H1 (cell line): Measurements from ENCODE around the gene TCEA2. TPM values are rescaled to one million over a fixed set of nuclear protein-coding genes. Genes with fewer than 3 reads are reported as not detected.

Experiments
- CTCF ChIA-PET: fragments of 300-600 bp; sonication (Branson Sonifier 250); formaldehyde crosslinking; loops from one replicate; lab custom pipeline; 2021; ENCODE audit not compliant: partially characterized antibody; lab: Charles Lee
- POLR2A ChIA-PET: fragments of 300-600 bp; sonication (Branson Sonifier 250); formaldehyde crosslinking; loops from one replicate; lab custom pipeline; 2021; ENCODE audit warnings: inconsistent platforms; ENCODE audit not compliant: partially characterized antibody; lab: Charles Lee
- DNase-seq, 2 experiments: peaks; one replicate each; pipeline versions ENCODE4 v3.0.0 to v3.0.0-alpha.2; 2010 to 2022; ENCODE audit warnings: low spot score in 2 of 2, low read depth in 1 of 2, mixed read lengths in 1 of 2
- FAIRE-seq: peaks from 2 replicates; lab custom pipeline; 2011; peaks lifted over from hg19 to GRCh38; lab: Jason Lieb, UNC
- H2AFZ ChIP-seq: 2 replicates; pipeline ENCODE4 v1.8.1; 2012; ENCODE audit warnings: low read length, inconsistent platforms
- H2AK5ac ChIP-seq: 2 replicates; pipeline ENCODE4 v1.6.1; 2013; ENCODE audit warnings: low read depth, low read length
- H2BK120ac ChIP-seq: replicated peaks from 2 replicates; pipeline ENCODE3; 2013; ENCODE audit warnings: low read depth, low read length, inconsistent platforms
- H2BK12ac ChIP-seq: 2 replicates; pipeline ENCODE4 v1.6.1; 2013; ENCODE audit warnings: low read depth, low read length
- H2BK15ac ChIP-seq: 2 replicates; pipeline ENCODE4 v1.6.1; 2013; ENCODE audit warnings: low read length
- H2BK20ac ChIP-seq: 2 replicates; pipeline ENCODE4 v1.6.1; 2013; ENCODE audit warnings: low read length
- H2BK5ac ChIP-seq: 2 replicates; pipeline ENCODE4 v1.6.1; 2013; ENCODE audit warnings: low read depth, low read length
- H3K14ac ChIP-seq: 2 replicates; pipeline ENCODE4 v1.6.1; 2013; ENCODE audit warnings: inconsistent platforms; ENCODE audit not compliant: insufficient read length
- H3K18ac ChIP-seq: 2 replicates; pipeline ENCODE4 v1.6.1; 2013; ENCODE audit warnings: low read length; ENCODE audit errors: extremely low read depth
- H3K23ac ChIP-seq: 2 replicates; pipeline ENCODE4 v1.6.1; 2013; ENCODE audit warnings: inconsistent platforms; ENCODE audit not compliant: insufficient read length
- H3K23me2 ChIP-seq: 2 replicates; pipeline ENCODE4 v1.6.1; 2013; ENCODE audit warnings: low read depth, low read length
- H3K27ac ChIP-seq: 2 replicates; pipeline ENCODE4 v1.6.1; 2011; ENCODE audit warnings: low read depth, low read length, inconsistent platforms
- H3K27me3 ChIP-seq, 4 experiments: replicated peaks in 1 of 4; 1 replicate in 1 of 4; 2 replicates in 3 of 4; pipeline versions ENCODE4 v1.6.1 to v1.8.1; 2011 to 2013; ENCODE audit warnings: low read length in 3 of 4, mild to moderate bottlenecking in 3 of 4, inconsistent platforms in 2 of 4, mixed read lengths in 2 of 4, moderate library complexity in 1 of 4; ENCODE audit not compliant: control insufficient read depth in 3 of 4, insufficient read depth in 3 of 4; ENCODE audit errors: extremely low read depth in 1 of 4
- H3K36me3 ChIP-seq, 4 experiments: 2 replicates each; pipeline versions ENCODE4 v1.6.1 to v1.8.1; 2011 to 2013; ENCODE audit warnings: mild to moderate bottlenecking in 4 of 4, low read length in 3 of 4, moderate library complexity in 2 of 4, control low read depth in 1 of 4, inconsistent platforms in 1 of 4; ENCODE audit not compliant: insufficient read depth in 4 of 4, control insufficient read depth in 2 of 4
- H3K4ac ChIP-seq: replicated peaks from 2 replicates; pipeline ENCODE3; 2013; ENCODE audit warnings: low read length, low read depth, mixed read lengths, inconsistent platforms; ENCODE audit not compliant: insufficient read length
- H3K4me1 ChIP-seq, 4 experiments: replicated peaks in 1 of 4; 1 replicate in 1 of 4; 2 replicates in 3 of 4; pipeline versions ENCODE4 v1.6.1 to v1.8.1; 2011 to 2013; ENCODE audit warnings: low read length in 3 of 4, inconsistent platforms in 2 of 4, mixed read lengths in 1 of 4; ENCODE audit not compliant: insufficient read depth in 4 of 4, control insufficient read depth in 3 of 4
- H3K4me2 ChIP-seq, 2 experiments: 2 replicates each; pipeline versions ENCODE4 v1.6.1 to v1.8.1; 2011 to 2013; ENCODE audit warnings: low read depth in 2 of 2, low read length in 2 of 2, control low read depth in 1 of 2, inconsistent platforms in 1 of 2, mild to moderate bottlenecking in 1 of 2; ENCODE audit not compliant: insufficient read depth in 1 of 2
- H3K4me3 ChIP-seq, 4 experiments: fragments of 200-600, 300-600 bp in 1 of 4; sonication (generic), shearing (Covaris generic), sonication (Bioruptor Twin) in 1 of 4; 2 replicates each; pipeline versions ENCODE4 v1.5.1 to v1.8.1; 2011 to 2016; ENCODE audit warnings: low read length in 4 of 4, low read depth in 3 of 4, control low read depth in 2 of 4, inconsistent platforms in 2 of 4, mild to moderate bottlenecking in 2 of 4, mixed read lengths in 1 of 4, moderate library complexity in 1 of 4; ENCODE audit not compliant: insufficient read depth in 2 of 4; ENCODE audit errors: extremely low read depth in 1 of 4
- H3K56ac ChIP-seq: replicated peaks from 2 replicates; pipeline ENCODE3; 2013; ENCODE audit warnings: low read depth, mild to moderate bottlenecking, mixed read lengths, low read length, inconsistent platforms; ENCODE audit not compliant: insufficient read length
- H3K79me1 ChIP-seq: 2 replicates; pipeline ENCODE4 v1.6.1; 2013; ENCODE audit warnings: low read depth, low read length, control low read depth
- H3K79me2 ChIP-seq, 2 experiments: 2 replicates each; pipeline versions ENCODE4 v1.6.1 to v1.8.1; 2012 to 2013; ENCODE audit warnings: low read length in 2 of 2, mild to moderate bottlenecking in 2 of 2, inconsistent platforms in 1 of 2; ENCODE audit not compliant: insufficient read depth in 2 of 2, control insufficient read depth in 1 of 2
- H3K9ac ChIP-seq, 4 experiments: replicated peaks in 1 of 4; 1 replicate in 1 of 4; 2 replicates in 3 of 4; pipeline versions ENCODE4 v1.6.1 to v1.8.1; 2011 to 2013; ENCODE audit warnings: low read depth in 3 of 4, low read length in 3 of 4, control low read depth in 2 of 4, mild to moderate bottlenecking in 2 of 4, moderate library complexity in 2 of 4, inconsistent platforms in 1 of 4; ENCODE audit errors: extremely low read depth in 1 of 4
- H3K9me3 ChIP-seq, 2 experiments: 2 replicates each; pipeline versions ENCODE4 v1.6.1 to v1.8.1; 2012 to 2013; ENCODE audit warnings: mild to moderate bottlenecking in 2 of 2, moderate library complexity in 2 of 2, control low read depth in 1 of 2, inconsistent platforms in 1 of 2, low read depth in 1 of 2, low read length in 1 of 2, mixed read lengths in 1 of 2; ENCODE audit not compliant: insufficient read depth in 2 of 2
- H4K20me1 ChIP-seq, 2 experiments: replicated peaks in 1 of 2; 2 replicates each; pipeline versions ENCODE3 to v1.8.1; 2011 to 2013; ENCODE audit warnings: inconsistent platforms in 2 of 2, low read length in 2 of 2, mild to moderate bottlenecking in 1 of 2; ENCODE audit not compliant: insufficient read depth in 2 of 2, control insufficient read depth in 1 of 2
- H4K5ac ChIP-seq: 2 replicates; pipeline ENCODE4 v1.6.1; 2013; ENCODE audit warnings: low read length, low read depth, mixed read lengths, inconsistent platforms; ENCODE audit not compliant: insufficient read length
- H4K8ac ChIP-seq: 2 replicates; pipeline ENCODE4 v1.8.0; 2013; ENCODE audit warnings: mild to moderate bottlenecking, moderate library complexity, low read length, inconsistent platforms; ENCODE audit not compliant: insufficient read depth; ENCODE audit errors: extremely low read depth
- H4K91ac ChIP-seq: replicated peaks from 2 replicates; pipeline ENCODE3; 2013; ENCODE audit warnings: low read length, mixed read lengths, inconsistent platforms; ENCODE audit not compliant: insufficient read length
- BRCA1 ChIP-seq: IDR thresholded peaks from 2 replicates; pipeline ENCODE4 v1.6.1; 2012; ENCODE audit warnings: low read depth, low read length, improper control_type of control experiment
- CHD2 ChIP-seq: IDR thresholded peaks from 2 replicates; pipeline ENCODE4 v1.6.1; 2012; ENCODE audit warnings: low read length, improper control_type of control experiment
- CREB1 ChIP-seq: IDR thresholded peaks from 2 replicates; pipeline ENCODE4 v1.6.1; 2012; ENCODE audit warnings: inconsistent platforms
- E2F6 ChIP-seq: IDR thresholded peaks from 2 replicates; pipeline ENCODE4 v1.6.1; 2012; ENCODE audit warnings: inconsistent platforms
- EGR1 ChIP-seq: IDR thresholded peaks from 2 replicates; pipeline ENCODE4 v1.6.1; 2011; ENCODE audit warnings: low read depth, low read length, borderline replicate concordance
- MAFK ChIP-seq: IDR thresholded peaks from 2 replicates; pipeline ENCODE4 v1.6.1; 2012; ENCODE audit warnings: low read depth, mild to moderate bottlenecking, improper control_type of control experiment, low read length
- NRF1 ChIP-seq: IDR thresholded peaks from 2 replicates; pipeline ENCODE4 v1.6.1; 2011; ENCODE audit warnings: mild to moderate bottlenecking, low read depth, low read length, improper control_type of control experiment
- POLR2A ChIP-seq, 2 experiments: IDR thresholded peaks; 1 replicate in 1 of 2; 2 replicates in 1 of 2; pipeline ENCODE4 v1.6.1; 2011; ENCODE audit warnings: low read depth in 2 of 2, low read length in 2 of 2, mild to moderate bottlenecking in 2 of 2; ENCODE audit errors: control extremely low read depth in 1 of 2
- RAD21 ChIP-seq, 2 experiments: IDR thresholded peaks in 1 of 2; conservative IDR thresholded peaks in 1 of 2; 2 replicates each; pipeline ENCODE4 v1.6.1; 2011; ENCODE audit warnings: low read depth in 2 of 2, low read length in 2 of 2, improper control_type of control experiment in 1 of 2, inconsistent platforms in 1 of 2, mild to moderate bottlenecking in 1 of 2, moderate library complexity in 1 of 2
- SRF ChIP-seq: IDR thresholded peaks from 2 replicates; pipeline ENCODE4 v1.6.1; 2011; ENCODE audit warnings: mild to moderate bottlenecking, low read depth, low read length, moderate library complexity
- TAF7 ChIP-seq: optimal IDR thresholded peaks from 2 replicates; pipeline ENCODE3; 2011; ENCODE audit warnings: low read depth, mild to moderate bottlenecking, inconsistent platforms, low read length, moderate library complexity, borderline replicate concordance
- WGBS, 2 experiments: shearing (Covaris generic) in 1 of 2; methylation state at CpG; one replicate each; pipeline versions ENCODE4 v1.1.6 to v1.1.7; 2013 to 2015; ENCODE audit warnings: low lambda C conversion rate in 2 of 2, mixed read lengths in 2 of 2, inconsistent platforms in 1 of 2, low coverage in 1 of 2, missing lambda C conversion rate in 1 of 2; ENCODE audit not compliant: insufficient replicate concordance in 2 of 2, insufficient coverage in 1 of 2, insufficient read length in 1 of 2; ENCODE audit errors: extremely low coverage in 1 of 2, missing lambda C conversion rate in 1 of 2; 5-methylcytosine and 5-hydroxymethylcytosine counted together
- polyA plus RNA-seq, 7 experiments: library from polyadenylated mRNA; depleted of rRNA in 3 of 7; stranded (reverse) in 5 of 7; unstranded in 2 of 7; fragments of >200 nt in 5 of 7; fragments of 200-250 nt in 2 of 7; gene quantifications; 1 replicate in 5 of 7; 2 replicates in 1 of 7; 4 replicates in 1 of 7; pipeline versions ENCODE4 v1.2.1 to v1.2.3, GENCODE V29; 2011 to 2013; ENCODE audit warnings: missing spikeins in 2 of 7, mixed read lengths in 2 of 7
- total RNA-seq: library from RNA; stranded (reverse); fragmentation: NEBNext Ultra II Directional; extraction: Animal tissue kit (Norgen Biotek cat#: 25700); gene quantifications from 2 replicates; pipeline ENCODE4 v1.2.1, GENCODE V29; 2021
- TF ChIP-seq, protein P1 (sequence below): IDR thresholded peaks from 2 replicates; pipeline ENCODE4 v1.6.1; 2012; ENCODE audit warnings: inconsistent platforms

TCEA2 gene
- total and polyA plus RNA-seq, 2 of the 8 experiments (the other 6 are each of a cell fraction or from before 2014, with no cell fraction given): 41.4 to 42.3 TPM

DNA sequence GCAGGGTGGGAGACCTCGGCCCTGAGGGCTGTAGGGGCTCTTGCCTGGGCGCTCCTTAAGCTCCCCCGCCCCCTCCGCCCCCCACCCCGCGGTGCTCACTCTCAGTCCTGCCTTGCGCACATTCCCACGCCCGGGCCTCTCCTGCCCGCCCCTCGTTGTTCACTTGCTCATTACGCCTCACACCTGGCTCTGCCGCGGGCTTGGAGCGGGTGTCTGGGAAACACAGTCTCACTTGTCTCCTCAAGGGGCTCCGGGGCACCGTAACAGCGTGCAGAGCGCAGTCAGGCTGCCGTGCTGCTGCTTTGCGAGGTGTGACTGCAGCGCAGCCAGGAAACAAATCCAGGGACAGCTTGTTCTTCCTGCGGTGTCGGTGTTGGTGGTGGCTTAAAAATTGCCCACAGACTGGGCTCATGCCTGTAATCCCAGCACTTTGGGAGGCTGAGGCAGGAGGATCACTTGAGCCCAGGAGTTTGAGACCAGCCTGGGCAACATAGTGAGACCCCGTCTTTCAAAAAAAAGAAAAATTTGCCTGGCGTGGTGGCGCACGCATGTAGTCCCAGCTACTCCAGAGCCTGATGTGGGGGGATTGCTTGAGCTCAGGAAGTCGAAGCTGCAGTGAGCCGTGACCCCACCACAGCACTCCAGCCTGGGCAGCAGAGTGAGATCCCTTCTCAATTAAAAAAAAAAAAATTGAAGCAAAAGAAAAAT is 39.8 kb downstream of the TCEA2 start:
- no peak for FAIRE-seq
- TF ChIP-seq CREB1 (no peak), SRF (no peak), E2F6 (peak; percentile 49; the same call in 1 of the 2 replicates), EGR1 (no peak), BRCA1 (no peak), NRF1 (no peak), MAFK (no peak), POLR2A (IDR thresholded peaks at IDR 0.05; ENCODE audit: control extremely low read depth in 1 of 2, low read depth in 2 of 2, low read length in 2 of 2) (no peak), CHD2 (no peak), TAF7 (no peak), RAD21 (IDR thresholded peaks at IDR 0.05 in 1 of 2, conservative IDR thresholded peaks at IDR 0.05 in 1 of 2; ENCODE audit: low read depth in 2 of 2, low read length in 2 of 2) (no peak; a peak in 1 of 4 replicates)
- TF ChIP-seq, protein P1, sequence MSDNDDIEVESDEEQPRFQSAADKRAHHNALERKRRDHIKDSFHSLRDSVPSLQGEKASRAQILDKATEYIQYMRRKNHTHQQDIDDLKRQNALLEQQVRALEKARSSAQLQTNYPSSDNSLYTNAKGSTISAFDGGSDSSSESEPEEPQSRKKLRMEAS: peak; percentile 66

More for the DNA sequence above, 39.8 kb downstream of the TCEA2 start:
- Histone ChIP-seq H2BK5ac (no peak overlapping the region), H3K4me1 (peaks cover 0 to 8% (median 3%) of the 10 kb centered on the region in 4 experiments; a peak in 3 of 7 replicates), H3K23me2 (peaks cover 2% of the 10 kb centered on the region; the same call in 1 of the 2 replicates), H2BK120ac (no peak overlapping the region), H3K9me3 (no peaks in the 10 kb centered on the region), H3K9ac (no peak overlapping the region), H3K4ac (peak overlapping the region; percentile 7), H2BK20ac (no peak overlapping the region), H3K79me1 (no peaks in the 10 kb centered on the region; the same call in 1 of the 2 replicates), H3K18ac (no peak overlapping the region), H4K20me1 (peaks cover under 1 to 3% of the 10 kb centered on the region in 2 experiments), H3K36me3 (no peaks in the 10 kb centered on the region), H2AK5ac (no peak overlapping the region), H3K4me2 (peak overlapping the region; percentile 48 to 97), H3K27me3 (peaks cover 2 to 26% (median 21%) of the 10 kb centered on the region in 4 experiments), H2BK15ac (no peak overlapping the region; the same call in 1 of the 2 replicates), H4K8ac (no peak overlapping the region), H2BK12ac (no peak overlapping the region), H2AFZ (no peak overlapping the region; the same call in 1 of the 2 replicates), H4K91ac (no peak overlapping the region), H3K56ac (no peak overlapping the region), H3K14ac (no peak overlapping the region), H3K79me2 (no peaks in the 10 kb centered on the region), H3K27ac (no peak overlapping the region), H3K4me3 (peak overlapping the region; percentile 37 to 71 (median 52)), H4K5ac (no peak overlapping the region), H3K23ac (no peak overlapping the region)
- 36% methylated on average over 24 of the region's 30 CpGs; no CpG with 5 or more reads in 1 of the 2 experiments for WGBS, 2 experiments
- peak in 1 of 2 experiments; percentile 72 for DNase-seq
- CTCF ChIA-PET: interaction anchor here (0.6 to 5.0 kb wide), 17 partner anchors 9 to 132 kb away, joined by 3 to 41 read pairs (median 5); partner anchors contain the start of genes LKAAEAR1 and PRPF6
- POLR2A ChIA-PET: no interaction called here
